ENCODE measurements around the gene FSTL3.

DNA sequence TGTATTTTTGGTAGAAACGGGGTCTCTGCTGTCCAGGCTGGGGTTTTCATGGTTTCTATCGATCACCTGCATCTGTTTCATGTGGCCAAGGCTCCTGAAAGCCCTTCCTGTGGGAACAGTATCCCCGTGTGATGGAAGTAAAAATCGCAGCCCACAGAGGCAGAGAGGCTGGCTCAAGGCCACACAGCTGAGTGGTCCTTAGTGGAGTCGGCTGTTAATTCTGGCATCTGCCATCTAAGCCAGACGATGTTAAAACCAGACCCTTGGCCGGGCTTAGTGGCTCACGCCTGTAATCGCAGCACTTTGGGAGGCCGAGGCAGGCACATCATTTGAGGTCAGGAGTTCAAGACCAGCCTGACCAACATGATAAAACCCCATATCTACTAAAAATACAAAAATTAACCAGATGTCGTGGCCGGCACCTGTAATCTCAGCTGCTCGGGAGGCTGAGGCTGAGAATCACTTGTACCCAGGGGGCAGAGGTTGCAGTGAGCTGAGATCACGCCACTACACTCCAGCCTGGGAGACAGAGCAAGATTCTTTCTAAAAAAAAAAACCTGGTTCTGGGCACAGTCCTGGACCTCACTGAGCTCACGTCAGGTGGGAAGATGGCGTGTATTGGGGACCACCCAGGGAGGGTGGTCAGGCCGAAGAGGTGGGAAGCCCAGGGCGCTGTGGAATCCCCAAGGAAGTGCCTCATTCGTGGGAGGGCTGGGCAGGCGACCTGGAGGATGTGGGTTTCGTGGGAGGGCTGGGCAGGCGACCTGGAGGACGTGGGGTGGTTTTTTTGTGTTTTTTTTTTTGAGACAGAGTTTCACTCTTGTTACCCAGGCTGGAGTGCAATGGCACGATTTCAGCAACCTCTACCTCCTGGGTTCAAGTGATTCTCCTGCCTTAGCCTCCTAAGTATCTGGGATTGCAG, 56.2 kb downstream of the FSTL3 start:
- TF ChIP-seq, protein P1, sequence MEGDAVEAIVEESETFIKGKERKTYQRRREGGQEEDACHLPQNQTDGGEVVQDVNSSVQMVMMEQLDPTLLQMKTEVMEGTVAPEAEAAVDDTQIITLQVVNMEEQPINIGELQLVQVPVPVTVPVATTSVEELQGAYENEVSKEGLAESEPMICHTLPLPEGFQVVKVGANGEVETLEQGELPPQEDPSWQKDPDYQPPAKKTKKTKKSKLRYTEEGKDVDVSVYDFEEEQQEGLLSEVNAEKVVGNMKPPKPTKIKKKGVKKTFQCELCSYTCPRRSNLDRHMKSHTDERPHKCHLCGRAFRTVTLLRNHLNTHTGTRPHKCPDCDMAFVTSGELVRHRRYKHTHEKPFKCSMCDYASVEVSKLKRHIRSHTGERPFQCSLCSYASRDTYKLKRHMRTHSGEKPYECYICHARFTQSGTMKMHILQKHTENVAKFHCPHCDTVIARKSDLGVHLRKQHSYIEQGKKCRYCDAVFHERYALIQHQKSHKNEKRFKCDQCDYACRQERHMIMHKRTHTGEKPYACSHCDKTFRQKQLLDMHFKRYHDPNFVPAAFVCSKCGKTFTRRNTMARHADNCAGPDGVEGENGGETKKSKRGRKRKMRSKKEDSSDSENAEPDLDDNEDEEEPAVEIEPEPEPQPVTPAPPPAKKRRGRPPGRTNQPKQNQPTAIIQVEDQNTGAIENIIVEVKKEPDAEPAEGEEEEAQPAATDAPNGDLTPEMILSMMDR (IDR thresholded peaks at IDR 0.05) = no peak
- no peak for TF ChIP-seq EZH2 (IDR thresholded peaks at IDR 0.05)
- TF ChIP-seq EZH2phosphoT487 (IDR thresholded peaks at IDR 0.05) = no peak
